HL-60 (cell line): Measurements from ENCODE around the gene HPCAL1.
"Not testable (repeated sequence)": the region's sequence is repeated elsewhere in the genome, so short reads cannot be mapped to it uniquely, and the experiment has no call there.

ENCODE experiments used
- DNase-seq, 2 experiments: peaks; one replicate each; pipeline ENCODE4 v3.0.0-alpha.2; 2010 to 2020; ENCODE audit warnings: low read depth in 1 of 2, low spot score in 1 of 2
- H3K27ac ChIP-seq: fragments of 250-450 bp; sonication (Bioruptor Pico); replicated peaks from 2 replicates; pipeline ENCODE4 v1.5.1; 2020; ENCODE audit warnings: mild to moderate bottlenecking, moderate library complexity
- H3K27me3 ChIP-seq: fragments of 250-450 bp; sonication (Bioruptor Pico); 2 replicates; pipeline ENCODE4 v1.5.1; 2021; ENCODE audit warnings: mild to moderate bottlenecking, moderate library complexity; ENCODE audit not compliant: insufficient read depth, poor library complexity, severe bottlenecking
- H3K4me3 ChIP-seq: replicated peaks from 2 replicates; pipeline ENCODE4 v1.5.1; 2011; ENCODE audit warnings: mild to moderate bottlenecking, control low read depth, low read length; ENCODE audit not compliant: insufficient read depth
- GABPA ChIP-seq: IDR thresholded peaks from 2 replicates; pipeline ENCODE4 v1.6.1; 2012; ENCODE audit warnings: low read depth
- POLR2AphosphoS5 ChIP-seq: IDR thresholded peaks from 2 replicates; pipeline ENCODE4 v1.6.1; 2012; ENCODE audit warnings: low read depth
- SPI1 ChIP-seq: IDR thresholded peaks from 2 replicates; pipeline ENCODE4 v1.6.1; 2012; ENCODE audit warnings: low read depth, mild to moderate bottlenecking, borderline replicate concordance
- TF ChIP-seq, protein P1 (sequence below): IDR thresholded peaks from one replicate; pipeline ENCODE4 v1.5.1; 2011; ENCODE audit warnings: low read length, control low read depth, inconsistent platforms; ENCODE audit not compliant: insufficient read depth
- TF ChIP-seq, protein P2 (sequence below): IDR thresholded peaks from 2 replicates; pipeline ENCODE4 v1.6.1; 2012; ENCODE audit warnings: low read depth; ENCODE audit not compliant: insufficient replicate concordance

The HPCAL1 gene

DNA sequence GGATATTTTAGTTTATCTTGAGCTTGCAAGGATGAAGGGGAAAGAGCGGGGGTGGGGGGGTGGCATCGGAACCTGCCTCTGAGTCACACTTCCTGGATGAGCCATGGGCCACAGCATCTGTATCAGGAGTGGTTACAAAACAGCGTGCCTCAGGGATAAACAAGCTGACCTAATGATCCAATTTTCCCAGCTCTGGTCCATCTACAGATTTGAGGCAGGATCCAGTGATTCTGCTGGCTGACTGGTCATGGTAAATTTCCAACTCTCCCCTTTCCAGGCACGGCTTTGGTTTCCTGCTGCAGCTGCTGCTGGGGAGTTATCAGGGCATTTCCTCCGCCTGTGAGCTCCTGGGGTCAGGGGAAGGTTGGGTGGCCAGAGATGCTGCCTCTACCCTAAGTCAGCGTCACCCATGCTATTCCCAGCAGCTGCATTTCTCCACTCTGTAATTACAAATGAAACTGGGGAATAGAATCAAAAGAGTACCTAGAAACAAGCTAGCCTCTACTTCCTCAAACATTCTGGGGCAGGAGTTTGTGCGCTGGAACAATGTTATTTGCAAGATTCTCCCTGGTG lies 4.7 kb upstream of the HPCAL1 start:
- no peak overlapping the region for H3K4me3 ChIP-seq
- no peak overlapping the region for H3K27ac ChIP-seq
- TF ChIP-seq SPI1 (no peak), POLR2AphosphoS5 (no peak), GABPA (no peak)
- TF ChIP-seq, protein P1, sequence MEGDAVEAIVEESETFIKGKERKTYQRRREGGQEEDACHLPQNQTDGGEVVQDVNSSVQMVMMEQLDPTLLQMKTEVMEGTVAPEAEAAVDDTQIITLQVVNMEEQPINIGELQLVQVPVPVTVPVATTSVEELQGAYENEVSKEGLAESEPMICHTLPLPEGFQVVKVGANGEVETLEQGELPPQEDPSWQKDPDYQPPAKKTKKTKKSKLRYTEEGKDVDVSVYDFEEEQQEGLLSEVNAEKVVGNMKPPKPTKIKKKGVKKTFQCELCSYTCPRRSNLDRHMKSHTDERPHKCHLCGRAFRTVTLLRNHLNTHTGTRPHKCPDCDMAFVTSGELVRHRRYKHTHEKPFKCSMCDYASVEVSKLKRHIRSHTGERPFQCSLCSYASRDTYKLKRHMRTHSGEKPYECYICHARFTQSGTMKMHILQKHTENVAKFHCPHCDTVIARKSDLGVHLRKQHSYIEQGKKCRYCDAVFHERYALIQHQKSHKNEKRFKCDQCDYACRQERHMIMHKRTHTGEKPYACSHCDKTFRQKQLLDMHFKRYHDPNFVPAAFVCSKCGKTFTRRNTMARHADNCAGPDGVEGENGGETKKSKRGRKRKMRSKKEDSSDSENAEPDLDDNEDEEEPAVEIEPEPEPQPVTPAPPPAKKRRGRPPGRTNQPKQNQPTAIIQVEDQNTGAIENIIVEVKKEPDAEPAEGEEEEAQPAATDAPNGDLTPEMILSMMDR, result no peak
- TF ChIP-seq, protein P2, sequence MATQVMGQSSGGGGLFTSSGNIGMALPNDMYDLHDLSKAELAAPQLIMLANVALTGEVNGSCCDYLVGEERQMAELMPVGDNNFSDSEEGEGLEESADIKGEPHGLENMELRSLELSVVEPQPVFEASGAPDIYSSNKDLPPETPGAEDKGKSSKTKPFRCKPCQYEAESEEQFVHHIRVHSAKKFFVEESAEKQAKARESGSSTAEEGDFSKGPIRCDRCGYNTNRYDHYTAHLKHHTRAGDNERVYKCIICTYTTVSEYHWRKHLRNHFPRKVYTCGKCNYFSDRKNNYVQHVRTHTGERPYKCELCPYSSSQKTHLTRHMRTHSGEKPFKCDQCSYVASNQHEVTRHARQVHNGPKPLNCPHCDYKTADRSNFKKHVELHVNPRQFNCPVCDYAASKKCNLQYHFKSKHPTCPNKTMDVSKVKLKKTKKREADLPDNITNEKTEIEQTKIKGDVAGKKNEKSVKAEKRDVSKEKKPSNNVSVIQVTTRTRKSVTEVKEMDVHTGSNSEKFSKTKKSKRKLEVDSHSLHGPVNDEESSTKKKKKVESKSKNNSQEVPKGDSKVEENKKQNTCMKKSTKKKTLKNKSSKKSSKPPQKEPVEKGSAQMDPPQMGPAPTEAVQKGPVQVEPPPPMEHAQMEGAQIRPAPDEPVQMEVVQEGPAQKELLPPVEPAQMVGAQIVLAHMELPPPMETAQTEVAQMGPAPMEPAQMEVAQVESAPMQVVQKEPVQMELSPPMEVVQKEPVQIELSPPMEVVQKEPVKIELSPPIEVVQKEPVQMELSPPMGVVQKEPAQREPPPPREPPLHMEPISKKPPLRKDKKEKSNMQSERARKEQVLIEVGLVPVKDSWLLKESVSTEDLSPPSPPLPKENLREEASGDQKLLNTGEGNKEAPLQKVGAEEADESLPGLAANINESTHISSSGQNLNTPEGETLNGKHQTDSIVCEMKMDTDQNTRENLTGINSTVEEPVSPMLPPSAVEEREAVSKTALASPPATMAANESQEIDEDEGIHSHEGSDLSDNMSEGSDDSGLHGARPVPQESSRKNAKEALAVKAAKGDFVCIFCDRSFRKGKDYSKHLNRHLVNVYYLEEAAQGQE, result no peak
- peak; percentile 55 to 71 for DNase-seq
- H3K27me3 ChIP-seq, result no peaks in the 10 kb centered on the region

DNA sequence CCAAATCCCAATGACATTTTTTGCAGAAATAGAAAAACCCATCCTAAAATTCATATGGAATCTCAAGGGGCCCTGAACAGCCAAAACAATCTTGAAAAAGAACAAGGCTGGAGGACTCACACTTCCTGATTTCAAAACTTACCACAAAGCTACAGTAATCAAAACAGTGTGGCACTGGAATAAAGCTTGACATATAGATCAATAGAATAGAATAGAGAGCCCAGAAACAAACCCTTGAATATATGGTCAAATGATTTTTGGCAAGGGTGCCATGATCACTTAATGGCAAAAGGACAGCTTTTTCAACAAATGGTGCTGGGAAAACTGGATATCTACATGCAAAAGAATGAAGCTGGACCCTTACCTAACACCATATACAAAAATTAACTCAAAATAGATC lies 3.9 kb upstream of the HPCAL1 start:
- DNase-seq, H3K27me3 ChIP-seq, H3K4me3 ChIP-seq, H3K27ac ChIP-seq: not testable (repeated sequence)

DNA sequence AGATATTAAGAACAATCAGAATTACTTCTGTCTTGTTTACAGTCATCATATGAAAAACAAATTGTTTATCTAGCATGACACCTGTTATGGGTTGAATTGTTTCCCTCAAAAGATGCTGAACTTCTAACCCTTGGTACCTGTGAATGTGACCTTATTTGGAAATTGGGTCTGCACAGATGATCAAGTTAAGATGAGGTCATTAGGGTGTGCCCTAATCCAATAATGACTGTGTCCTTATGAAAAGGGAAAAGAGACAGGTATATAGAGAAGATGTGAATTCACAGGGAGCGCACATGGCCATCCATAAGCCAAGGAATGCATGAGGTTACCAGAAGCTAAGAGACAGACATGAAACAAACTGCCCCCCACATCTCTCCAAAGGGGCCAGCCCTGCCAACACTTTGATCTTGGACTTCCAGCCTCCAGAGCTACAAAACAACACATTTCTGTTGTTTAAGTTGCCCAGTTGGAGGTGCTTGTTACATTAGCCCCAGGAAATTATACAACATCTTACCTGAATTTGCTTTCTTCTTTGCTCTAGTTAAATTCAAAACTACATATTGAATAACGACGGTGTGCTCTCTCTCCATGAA lies 2.3 kb upstream of the HPCAL1 start:
- TF ChIP-seq, protein P1, result no peak
- TF ChIP-seq GABPA (no peak), POLR2AphosphoS5 (no peak), SPI1 (no peak)
- TF ChIP-seq, protein P2, result no peak
- H3K27me3 ChIP-seq, result no peaks in the 10 kb centered on the region
- no peak for DNase-seq
- H3K27ac ChIP-seq, result no peak overlapping the region
- no peak overlapping the region for H3K4me3 ChIP-seq

DNA sequence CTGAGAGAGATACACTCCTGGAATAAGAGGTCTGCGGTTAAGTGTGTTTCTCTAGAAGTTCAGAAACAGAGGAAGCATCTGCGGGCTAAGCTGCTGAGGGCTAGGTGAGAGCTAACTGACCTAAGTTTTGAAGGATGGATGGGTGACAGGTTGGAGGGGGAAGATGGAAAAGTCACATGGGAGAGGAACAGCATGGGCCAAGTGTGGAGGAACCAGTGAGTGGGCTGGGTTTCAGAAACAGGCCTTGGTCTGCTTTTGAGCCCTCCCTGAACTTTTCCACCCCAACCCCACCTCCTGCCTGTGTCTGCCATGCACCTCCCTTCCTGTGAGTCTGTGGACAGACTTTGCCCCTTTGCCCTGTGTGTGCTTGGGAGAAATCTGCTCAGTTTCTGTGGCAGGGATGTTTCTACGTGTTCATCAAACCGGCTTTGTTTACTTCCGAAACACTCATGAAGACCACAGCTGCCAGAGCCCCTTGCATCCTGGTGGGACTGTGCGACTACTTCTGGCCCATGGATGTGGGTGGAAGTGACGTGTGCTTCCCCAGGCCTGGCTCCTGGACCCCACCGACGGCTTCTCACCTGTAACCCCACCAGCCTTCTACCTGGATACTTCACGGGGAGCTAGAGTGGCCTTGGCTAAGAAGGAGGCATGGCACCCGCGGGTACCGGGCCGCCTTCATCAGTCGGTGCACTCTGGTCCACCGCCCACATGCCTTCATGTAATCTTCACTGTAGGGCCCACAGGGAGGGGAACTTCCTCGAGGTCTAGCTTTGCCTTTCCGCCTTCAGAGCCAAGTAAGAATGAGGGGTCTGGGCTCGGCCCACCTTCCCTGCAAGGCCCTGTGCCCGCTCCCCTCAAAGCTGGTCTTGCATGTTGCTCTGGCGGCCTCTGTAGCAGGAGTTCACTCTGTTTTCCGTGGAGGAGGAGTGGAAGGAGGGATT lies 1.4 kb upstream of the HPCAL1 start:
- H3K27me3 ChIP-seq, result no peaks in the 10 kb centered on the region
- TF ChIP-seq, protein P1, result no peak
- TF ChIP-seq, protein P2, result no peak
- TF ChIP-seq SPI1 (no peak), GABPA (no peak), POLR2AphosphoS5 (no peak)
- H3K4me3 ChIP-seq, result no peak overlapping the region
- peak overlapping the region; percentile 71 for H3K27ac ChIP-seq
- DNase-seq, result no peak
